OCI-LY1 (cell line): ENCODE measurements around the gene PKD1.
A peak's percentile ranks its signal among the peaks of the same experiment; 100 is the strongest.

Experiments
- H2AFZ ChIP-seq: fragments of 200-600 bp; sonication (generic), shearing (Covaris generic); 2 replicates; pipeline ENCODE4 v1.6.0; 2014; ENCODE audit warnings: antibody characterized with exemption, mild to moderate bottlenecking, low read length
- H3F3A ChIP-seq: fragments of 200-600 bp; sonication (generic), shearing (Covaris generic); 2 replicates; pipeline ENCODE4 v1.6.0; 2014; ENCODE audit warnings: mild to moderate bottlenecking, antibody characterized with exemption, low read length, moderate library complexity; ENCODE audit not compliant: insufficient read depth
- H3K27ac ChIP-seq: fragments of 200-600 bp; sonication (generic); 2 replicates; pipeline ENCODE4 v1.5.1; 2014; ENCODE audit warnings: low read length, mixed run types, mild to moderate bottlenecking, low read depth; ENCODE audit not compliant: poor library complexity, severe bottlenecking
- H3K27me3 ChIP-seq: fragments of 200-600 bp; sonication (generic); 2 replicates; pipeline ENCODE4 v1.6.0; 2014; ENCODE audit warnings: antibody characterized with exemption, mild to moderate bottlenecking, low read length, moderate library complexity; ENCODE audit not compliant: insufficient read depth
- H3K36me3 ChIP-seq: fragments of 200-600 bp; sonication (generic); 2 replicates; pipeline ENCODE4 v1.6.1; 2014; ENCODE audit warnings: mild to moderate bottlenecking, antibody characterized with exemption, low read length, moderate library complexity, mixed read lengths; ENCODE audit not compliant: insufficient read depth
- H3K4me1 ChIP-seq: fragments of 200-600 bp; sonication (generic); 2 replicates; pipeline ENCODE4 v1.5.1; 2014; ENCODE audit warnings: mild to moderate bottlenecking, low read length, moderate library complexity; ENCODE audit not compliant: insufficient read depth, severe bottlenecking
- H3K4me2 ChIP-seq: fragments of 200-600 bp; sonication (generic), shearing (Covaris generic); 2 replicates; pipeline ENCODE4 v1.6.1; 2014; ENCODE audit warnings: low read length
- H3K4me3 ChIP-seq: fragments of 200-600 bp; sonication (generic); 2 replicates; pipeline ENCODE4 v1.5.1; 2014; ENCODE audit warnings: low read length, low read depth, mild to moderate bottlenecking, mixed read lengths; ENCODE audit not compliant: poor library complexity, severe bottlenecking
- H3K79me2 ChIP-seq: fragments of 200-600 bp; shearing (Covaris generic); 2 replicates; pipeline ENCODE4 v1.6.1; 2016; ENCODE audit warnings: mixed run types, low read length, mixed read lengths; ENCODE audit not compliant: insufficient read depth
- H3K9ac ChIP-seq: fragments of 200-600 bp; sonication (generic), shearing (Covaris generic); 2 replicates; pipeline ENCODE4 v1.6.1; 2014; ENCODE audit warnings: mild to moderate bottlenecking, low read length, mixed read lengths
- H3K9me2 ChIP-seq: fragments of 200-600 bp; sonication (generic), shearing (Covaris generic); 2 replicates; pipeline ENCODE4 v1.6.1; 2014; ENCODE audit warnings: low read depth, mild to moderate bottlenecking, low read length, mixed read lengths
- H3K9me3 ChIP-seq: fragments of 200-600 bp; shearing (Covaris generic); 2 replicates; pipeline ENCODE4 v1.6.1; 2014; ENCODE audit warnings: low read length, mixed read lengths
- H4K20me1 ChIP-seq: fragments of 200-600 bp; sonication (generic), shearing (Covaris generic); 2 replicates; pipeline ENCODE4 v1.6.0; 2016; ENCODE audit warnings: mild to moderate bottlenecking, low read length; ENCODE audit not compliant: insufficient read depth
- EZH2 ChIP-seq: fragments of 200-600 bp; sonication (generic), shearing (Covaris generic); IDR thresholded peaks from 2 replicates; pipeline ENCODE4 v1.8.0; 2017; ENCODE audit warnings: borderline replicate concordance, mixed run types, mild to moderate bottlenecking, antibody characterized with exemption, low read length, moderate library complexity, mixed read lengths
- TF ChIP-seq, protein P1 (sequence below): fragments of 200-600 bp; sonication (generic), shearing (Covaris generic); IDR thresholded peaks from 2 replicates; pipeline ENCODE4 v1.5.1; 2017; ENCODE audit warnings: mild to moderate bottlenecking, antibody characterized with exemption, low read length, moderate library complexity, mixed read lengths

The PKD1 gene

DNA sequence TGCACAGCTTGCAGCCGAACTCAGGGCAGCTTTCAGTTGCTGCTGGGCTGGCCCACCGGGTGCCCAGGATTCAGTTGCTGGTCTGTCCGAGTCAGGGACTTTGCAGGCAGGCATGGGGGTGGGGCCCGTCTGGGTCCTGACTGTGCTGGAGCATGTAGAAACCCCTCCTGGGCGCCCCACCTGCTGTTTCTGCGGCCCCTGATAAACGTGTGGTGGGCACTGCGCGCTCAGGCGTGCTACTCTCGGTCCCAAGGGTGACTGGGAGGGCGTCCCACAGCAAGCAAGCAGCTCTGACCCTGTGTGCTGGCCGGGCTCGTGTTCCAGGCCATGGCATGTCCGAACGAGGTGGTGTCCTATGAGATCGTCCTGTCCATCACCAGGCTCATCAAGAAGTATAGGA, 75.4 kb downstream of the PKD1 start:
- Histone ChIP-seq H3F3A (no peaks in the 10 kb centered on the region), H3K4me3 (no peak overlapping the region), H3K79me2 (no peaks in the 10 kb centered on the region), H3K9me2 (no peaks in the 10 kb centered on the region), H3K9me3 (no peaks in the 10 kb centered on the region), H2AFZ (no peak overlapping the region), H3K4me1 (peaks cover 16% of the 10 kb centered on the region), H3K27ac (no peak overlapping the region), H3K27me3 (no peaks in the 10 kb centered on the region), H3K36me3 (peaks cover 28% of the 10 kb centered on the region), H4K20me1 (no peaks in the 10 kb centered on the region), H3K9ac (no peak overlapping the region), H3K4me2 (no peak overlapping the region)
- TF ChIP-seq EZH2: no peak
- TF ChIP-seq, protein P1, sequence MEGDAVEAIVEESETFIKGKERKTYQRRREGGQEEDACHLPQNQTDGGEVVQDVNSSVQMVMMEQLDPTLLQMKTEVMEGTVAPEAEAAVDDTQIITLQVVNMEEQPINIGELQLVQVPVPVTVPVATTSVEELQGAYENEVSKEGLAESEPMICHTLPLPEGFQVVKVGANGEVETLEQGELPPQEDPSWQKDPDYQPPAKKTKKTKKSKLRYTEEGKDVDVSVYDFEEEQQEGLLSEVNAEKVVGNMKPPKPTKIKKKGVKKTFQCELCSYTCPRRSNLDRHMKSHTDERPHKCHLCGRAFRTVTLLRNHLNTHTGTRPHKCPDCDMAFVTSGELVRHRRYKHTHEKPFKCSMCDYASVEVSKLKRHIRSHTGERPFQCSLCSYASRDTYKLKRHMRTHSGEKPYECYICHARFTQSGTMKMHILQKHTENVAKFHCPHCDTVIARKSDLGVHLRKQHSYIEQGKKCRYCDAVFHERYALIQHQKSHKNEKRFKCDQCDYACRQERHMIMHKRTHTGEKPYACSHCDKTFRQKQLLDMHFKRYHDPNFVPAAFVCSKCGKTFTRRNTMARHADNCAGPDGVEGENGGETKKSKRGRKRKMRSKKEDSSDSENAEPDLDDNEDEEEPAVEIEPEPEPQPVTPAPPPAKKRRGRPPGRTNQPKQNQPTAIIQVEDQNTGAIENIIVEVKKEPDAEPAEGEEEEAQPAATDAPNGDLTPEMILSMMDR: no peak

- no peak overlapping the region for H3K4me3 ChIP-seq
- no peaks in the 10 kb centered on the region for H3K27me3 ChIP-seq
- TF ChIP-seq, protein P1: no peak
- no peak for TF ChIP-seq EZH2
- H3K27ac ChIP-seq: peak overlapping the region; percentile 9
- H3K4me2 ChIP-seq: no peak overlapping the region
- no peaks in the 10 kb centered on the region for H3K9me3 ChIP-seq
- H3K79me2 ChIP-seq: no peaks in the 10 kb centered on the region
- H2AFZ ChIP-seq: no peak overlapping the region
- no peaks in the 10 kb centered on the region for H3F3A ChIP-seq
- peaks cover 26% of the 10 kb centered on the region for H3K4me1 ChIP-seq
- no peak overlapping the region for H3K9ac ChIP-seq
- peaks cover 21% of the 10 kb centered on the region for H3K36me3 ChIP-seq
- H4K20me1 ChIP-seq: no peaks in the 10 kb centered on the region
- H3K9me2 ChIP-seq: no peaks in the 10 kb centered on the region
Measured at GRCh38 chr16:2058872-2059271, 76.8 kb downstream of the PKD1 start.

GRCh38 chr16:2058420-2058819, 77.3 kb downstream of the PKD1 start:
- Histone ChIP-seq H3K79me2 (no peaks in the 10 kb centered on the region), H3K27ac (peak overlapping the region; percentile 9), H3K4me1 (peaks cover 26% of the 10 kb centered on the region), H3K9me3 (no peaks in the 10 kb centered on the region), H4K20me1 (no peaks in the 10 kb centered on the region), H3K9ac (no peak overlapping the region), H2AFZ (no peak overlapping the region), H3F3A (no peaks in the 10 kb centered on the region), H3K4me3 (no peak overlapping the region), H3K27me3 (no peaks in the 10 kb centered on the region), H3K9me2 (no peaks in the 10 kb centered on the region), H3K4me2 (no peak overlapping the region), H3K36me3 (peaks cover 21% of the 10 kb centered on the region)
- no peak for TF ChIP-seq EZH2
- TF ChIP-seq, protein P1: no peak
